ENCODE results near the gene ZNF57.
"Not testable (repeated sequence)": the region's sequence is repeated elsewhere in the genome, so short reads cannot be mapped to it uniquely, and the experiment has no call there.

Gene ZNF57

GRCh38 chr19:2905918-2906519 lies 5.3 kb downstream of the ZNF57 start:
- Histone ChIP-seq H3K4me1 (ENCODE audit: control insufficient read depth in 1 of 2, insufficient read depth in 2 of 2, low read length in 2 of 2) (peaks cover 0 to 8% of the 10 kb centered on the region in 2 donors), H3K4me3 (ENCODE audit: low read depth in 1 of 2, low read length in 2 of 2) (no peak overlapping the region), H3K9me3 (ENCODE audit: control insufficient read depth in 1 of 2, low read length in 2 of 2) (no peaks in the 10 kb centered on the region), H3K27me3 (ENCODE audit: low read depth, low read length) (no peaks in the 10 kb centered on the region), H3K27ac (ENCODE audit: low read length) (no peak overlapping the region), H3K36me3 (ENCODE audit: control insufficient read depth in 1 of 2, insufficient read depth in 2 of 2, low read length in 2 of 2) (no peaks in the 10 kb centered on the region)

- H3K27ac ChIP-seq (ENCODE audit: low read length): no peak overlapping the region
- no peaks in the 10 kb centered on the region for H3K9me3 ChIP-seq (ENCODE audit: control insufficient read depth in 1 of 2, low read length in 2 of 2)
Measured at GRCh38 chr19:2906631-2907195, 6.0 kb downstream of the ZNF57 start.

GRCh38 chr19:2912306-2912705 lies 11.6 kb downstream of the ZNF57 start:
- Histone ChIP-seq H3K36me3 (ENCODE audit: control insufficient read depth in 1 of 2, insufficient read depth in 2 of 2, low read length in 2 of 2) (peaks cover 10 to 23% of the 10 kb centered on the region in 2 donors), H3K27ac (ENCODE audit: low read length) (no peak overlapping the region), H3K4me3 (ENCODE audit: low read depth in 1 of 2, low read length in 2 of 2) (no peak overlapping the region), H3K4me1 (ENCODE audit: control insufficient read depth in 1 of 2, insufficient read depth in 2 of 2, low read length in 2 of 2) (no peaks in the 10 kb centered on the region), H3K27me3 (ENCODE audit: low read depth, low read length) (no peaks in the 10 kb centered on the region), H3K9me3 (ENCODE audit: control insufficient read depth in 1 of 2, low read length in 2 of 2) (peaks cover 0 to 7% of the 10 kb centered on the region in 2 donors)

More at GRCh38 chr19:2906631-2907195, 6.0 kb downstream of the ZNF57 start:
- Histone ChIP-seq H3K4me1 (ENCODE audit: control insufficient read depth in 1 of 2, insufficient read depth in 2 of 2, low read length in 2 of 2) (peaks cover 0 to 4% of the 10 kb centered on the region in 2 donors), H3K27me3 (ENCODE audit: low read depth, low read length) (no peaks in the 10 kb centered on the region), H3K4me3 (ENCODE audit: low read depth in 1 of 2, low read length in 2 of 2) (no peak overlapping the region), H3K36me3 (ENCODE audit: control insufficient read depth in 1 of 2, insufficient read depth in 2 of 2, low read length in 2 of 2) (no peaks in the 10 kb centered on the region)

GRCh38 chr19:2917275-2918184 lies 16.8 kb downstream of the ZNF57 start:
- H3K4me1 ChIP-seq (ENCODE audit: control insufficient read depth in 1 of 2, insufficient read depth in 2 of 2, low read length in 2 of 2): no peaks in the 10 kb centered on the region
- H3K4me3 ChIP-seq (ENCODE audit: low read depth in 1 of 2, low read length in 2 of 2): peak overlapping the region in 1 of 2 donors; percentile 3
- no peaks in the 10 kb centered on the region for H3K27me3 ChIP-seq (ENCODE audit: low read depth, low read length)
- no peak overlapping the region for H3K27ac ChIP-seq (ENCODE audit: low read length)
- peaks cover 20 to 34% of the 10 kb centered on the region in 2 donors for H3K36me3 ChIP-seq (ENCODE audit: control insufficient read depth in 1 of 2, insufficient read depth in 2 of 2, low read length in 2 of 2)
- H3K9me3 ChIP-seq (ENCODE audit: control insufficient read depth in 1 of 2, low read length in 2 of 2): peaks cover 0 to 15% of the 10 kb centered on the region in 2 donors

GRCh38 chr19:2922987-2923386 lies 22.3 kb downstream of the ZNF57 start:
- H3K27ac ChIP-seq (ENCODE audit: low read length): no peak overlapping the region
- no peaks in the 10 kb centered on the region for H3K4me1 ChIP-seq (ENCODE audit: control insufficient read depth in 1 of 2, insufficient read depth in 2 of 2, low read length in 2 of 2)
- H3K9me3 ChIP-seq (ENCODE audit: control insufficient read depth in 1 of 2, low read length in 2 of 2): peaks cover 0 to 1% of the 10 kb centered on the region in 2 donors
- no peak overlapping the region for H3K4me3 ChIP-seq (ENCODE audit: low read depth in 1 of 2, low read length in 2 of 2)
- H3K36me3 ChIP-seq (ENCODE audit: control insufficient read depth in 1 of 2, insufficient read depth in 2 of 2, low read length in 2 of 2): peaks cover 3 to 4% of the 10 kb centered on the region in 2 donors
- no peaks in the 10 kb centered on the region for H3K27me3 ChIP-seq (ENCODE audit: low read depth, low read length)

DNA sequence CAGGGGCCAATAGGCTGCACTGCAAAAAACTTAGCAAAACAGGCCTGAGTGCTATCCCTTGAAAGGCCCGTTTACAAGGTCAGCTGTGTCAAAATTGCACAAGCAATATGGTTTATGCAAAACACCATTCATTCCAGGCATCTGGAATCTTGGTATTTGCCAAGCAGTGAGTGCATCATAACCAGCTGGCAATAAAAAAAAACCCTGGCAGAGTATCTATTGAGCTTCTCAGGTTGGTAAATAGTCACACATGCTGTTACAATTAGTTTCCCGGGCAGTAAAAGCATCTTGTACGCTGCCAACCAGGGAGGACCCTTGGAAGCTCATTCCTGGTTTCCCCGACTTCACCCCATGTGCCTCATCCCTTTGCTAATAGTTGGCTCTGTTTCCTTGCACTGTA lies 22.8 kb downstream of the ZNF57 start:
- no peak overlapping the region for H3K4me3 ChIP-seq (ENCODE audit: low read depth in 1 of 2, low read length in 2 of 2)
- no peaks in the 10 kb centered on the region for H3K36me3 ChIP-seq (ENCODE audit: control insufficient read depth in 1 of 2, insufficient read depth in 2 of 2, low read length in 2 of 2)
- no peaks in the 10 kb centered on the region for H3K9me3 ChIP-seq (ENCODE audit: control insufficient read depth in 1 of 2, low read length in 2 of 2)
- no peaks in the 10 kb centered on the region for H3K27me3 ChIP-seq (ENCODE audit: low read depth, low read length)
- no peak overlapping the region for H3K27ac ChIP-seq (ENCODE audit: low read length)
- no peaks in the 10 kb centered on the region for H3K4me1 ChIP-seq (ENCODE audit: control insufficient read depth in 1 of 2, insufficient read depth in 2 of 2, low read length in 2 of 2)

DNA sequence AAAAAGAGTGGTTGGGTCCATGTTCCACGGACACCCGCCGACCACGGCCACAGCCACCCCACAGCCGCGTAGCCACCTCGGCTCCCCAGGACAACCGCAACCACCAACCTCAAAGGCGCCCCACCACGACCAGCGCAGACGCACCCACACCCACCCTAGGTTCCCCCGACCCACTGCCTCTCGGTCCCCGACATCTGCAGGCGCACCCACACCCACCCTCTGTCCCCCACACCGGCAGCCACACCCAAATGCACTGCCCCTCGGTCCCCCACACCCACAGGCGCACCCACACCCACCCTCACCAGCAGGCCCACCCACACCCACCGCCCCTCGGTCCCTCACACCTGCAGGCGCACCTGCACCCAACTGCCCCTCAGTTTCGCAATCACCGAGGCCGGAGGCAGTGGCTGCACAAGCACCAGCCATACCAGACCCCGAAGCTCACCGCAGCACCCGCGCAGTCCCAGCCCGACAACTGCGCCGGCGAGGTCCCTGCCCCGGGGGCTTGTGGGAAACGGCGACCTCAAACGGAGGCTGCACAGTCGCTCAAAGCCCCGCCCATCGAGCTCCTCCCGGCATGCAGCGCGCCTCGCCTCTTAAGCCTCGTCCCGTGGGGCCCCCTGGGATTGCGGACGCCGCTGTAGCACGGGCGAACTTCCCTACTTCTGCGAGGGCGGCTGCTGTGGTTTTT lies 25.8 kb downstream of the ZNF57 start:
- H3K4me1 ChIP-seq (ENCODE audit: control insufficient read depth in 1 of 2, insufficient read depth in 2 of 2, low read length in 2 of 2): no peaks in the 10 kb centered on the region
- no peak overlapping the region for H3K4me3 ChIP-seq (ENCODE audit: low read depth in 1 of 2, low read length in 2 of 2)
- H3K27me3 ChIP-seq (ENCODE audit: low read depth, low read length): no peaks in the 10 kb centered on the region
- peaks cover 0 to 7% of the 10 kb centered on the region in 2 donors for H3K9me3 ChIP-seq (ENCODE audit: control insufficient read depth in 1 of 2, low read length in 2 of 2)
- no peak overlapping the region for H3K27ac ChIP-seq (ENCODE audit: low read length)
- peaks cover 0 to 8% of the 10 kb centered on the region in 2 donors for H3K36me3 ChIP-seq (ENCODE audit: control insufficient read depth in 1 of 2, insufficient read depth in 2 of 2, low read length in 2 of 2)

DNA sequence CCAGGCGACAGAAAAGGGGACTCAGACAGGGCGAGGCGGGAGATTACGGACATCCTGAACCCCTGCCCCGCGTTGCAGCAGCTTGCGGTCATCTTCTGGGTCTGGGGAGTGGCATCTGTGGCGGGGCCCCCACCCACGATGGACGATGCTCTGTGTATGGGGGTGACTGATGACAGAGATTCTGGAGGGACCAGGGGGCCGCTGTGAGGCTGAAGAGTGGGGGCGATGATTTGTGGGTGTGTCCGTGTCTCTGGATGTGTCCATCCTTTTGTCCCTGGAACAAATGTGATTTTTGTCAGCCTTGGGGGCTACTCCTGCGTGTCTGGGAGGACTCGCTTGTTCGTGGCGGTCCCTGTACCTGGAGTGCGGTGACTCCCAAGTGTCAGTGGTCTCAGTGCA lies 26.3 kb downstream of the ZNF57 start:
- Histone ChIP-seq H3K4me1 (ENCODE audit: control insufficient read depth in 1 of 2, insufficient read depth in 2 of 2, low read length in 2 of 2) (no peaks in the 10 kb centered on the region), H3K27ac (ENCODE audit: low read length) (no peak overlapping the region), H3K36me3 (ENCODE audit: control insufficient read depth in 1 of 2, insufficient read depth in 2 of 2, low read length in 2 of 2) (peaks cover 0 to 14% of the 10 kb centered on the region in 2 donors), H3K9me3 (ENCODE audit: control insufficient read depth in 1 of 2, low read length in 2 of 2) (peaks cover 0 to 7% of the 10 kb centered on the region in 2 donors), H3K4me3 (ENCODE audit: low read depth in 1 of 2, low read length in 2 of 2) (no peak overlapping the region), H3K27me3 (ENCODE audit: low read depth, low read length) (no peaks in the 10 kb centered on the region)

DNA sequence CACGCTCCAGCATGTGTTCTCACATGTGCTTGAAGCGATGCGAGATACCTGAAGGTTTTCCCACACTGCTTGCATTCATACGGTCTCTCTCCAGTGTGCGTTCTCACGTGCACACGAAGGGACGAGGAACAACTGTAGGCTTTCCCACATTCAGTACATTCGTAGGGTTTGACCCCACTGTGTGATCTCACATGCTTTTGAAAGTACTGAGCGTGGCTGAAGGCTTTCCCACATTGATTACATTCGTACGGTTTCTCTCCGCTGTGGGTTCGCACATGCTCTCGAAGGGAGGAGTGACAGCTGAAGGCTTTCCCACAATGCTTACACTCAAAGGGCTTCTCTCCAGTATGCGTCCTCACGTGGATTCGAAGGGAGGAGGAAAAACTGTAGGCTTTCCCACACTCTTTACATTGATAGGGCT lies 32.8 kb downstream of the ZNF57 start:
- no peaks in the 10 kb centered on the region for H3K27me3 ChIP-seq (ENCODE audit: low read depth, low read length)
- no peak overlapping the region for H3K27ac ChIP-seq (ENCODE audit: low read length)
- no peaks in the 10 kb centered on the region for H3K4me1 ChIP-seq (ENCODE audit: control insufficient read depth in 1 of 2, insufficient read depth in 2 of 2, low read length in 2 of 2)
- peak overlapping the region in 1 of 2 donors; percentile 10 for H3K4me3 ChIP-seq (ENCODE audit: low read depth in 1 of 2, low read length in 2 of 2)
- H3K9me3 ChIP-seq (ENCODE audit: control insufficient read depth in 1 of 2, low read length in 2 of 2): peaks cover 20 to 33% of the 10 kb centered on the region in 2 donors
- H3K36me3 ChIP-seq (ENCODE audit: control insufficient read depth in 1 of 2, insufficient read depth in 2 of 2, low read length in 2 of 2): peaks cover 21 to 68% of the 10 kb centered on the region in 2 donors

DNA sequence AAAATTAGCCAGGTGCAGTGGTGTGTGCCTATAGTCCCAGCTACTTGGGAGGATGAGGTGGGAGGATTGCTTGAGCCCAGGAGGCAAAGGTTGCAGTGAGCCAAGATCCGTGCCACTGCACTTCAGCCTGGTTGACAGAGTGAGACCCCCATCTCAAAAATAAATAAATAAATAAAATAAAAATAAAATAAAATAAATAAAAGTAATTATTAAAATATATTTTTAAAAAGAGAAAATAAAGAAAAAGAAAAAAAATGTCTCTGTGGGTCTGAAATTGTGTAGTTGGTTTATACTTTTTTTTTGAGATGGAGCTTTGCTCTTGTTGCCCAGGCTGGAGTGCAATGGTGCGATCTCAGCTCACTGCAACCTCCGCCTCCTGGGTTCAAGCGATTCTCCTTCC lies 35.1 kb downstream of the ZNF57 start:
- peaks cover 20 to 28% of the 10 kb centered on the region in 2 donors for H3K9me3 ChIP-seq (ENCODE audit: control insufficient read depth in 1 of 2, low read length in 2 of 2)
- H3K36me3 ChIP-seq (ENCODE audit: control insufficient read depth in 1 of 2, insufficient read depth in 2 of 2, low read length in 2 of 2): peaks cover 28 to 75% of the 10 kb centered on the region in 2 donors

More for the DNA sequence above, 35.1 kb downstream of the ZNF57 start:
- H3K27me3 ChIP-seq (ENCODE audit: low read depth, low read length); H3K4me3 ChIP-seq (ENCODE audit: low read depth in 1 of 2, low read length in 2 of 2); H3K4me1 ChIP-seq (ENCODE audit: control insufficient read depth in 1 of 2, insufficient read depth in 2 of 2, low read length in 2 of 2); H3K27ac ChIP-seq (ENCODE audit: low read length): not testable (repeated sequence)

All from muscle layer of duodenum (tissue), 2 donors.